Activated CD4-positive, alpha-beta T cell treated with anti-CD3 and anti-CD28 coated beads for 36 hours (primary cell): ENCODE measurements around the gene RGL4. TPM values are rescaled to one million over a fixed set of nuclear protein-coding genes. Genes with fewer than 3 reads are reported as not detected.
A peak's percentile ranks its signal among the peaks of the same experiment; 100 is the strongest.

ENCODE experiments used
- ATAC-seq: fragments of 200-7000 bp; cut with Tn5 transposase; one replicate; pipeline ENCODE4 v1.10.0; 2021; ENCODE audit warnings: mild to moderate bottlenecking, moderate library complexity
- CTCF ChIA-PET: fragments of 350-600 bp; sonication (Branson Sonifier 250); formaldehyde crosslinking; loops from one replicate; lab custom pipeline; 2021; ENCODE audit warnings: antibody characterized with exemption; lab: Charles Lee
- POLR2A ChIA-PET: fragments of 350-600 bp; sonication (Branson Sonifier 250); formaldehyde crosslinking; loops from one replicate; lab custom pipeline; 2021; ENCODE audit warnings: antibody characterized with exemption, inconsistent platforms; lab: Charles Lee
- DNase-seq: peaks from one replicate; pipeline ENCODE4 v3.0.0-alpha.2; 2020
- H3K27ac Mint-ChIP-seq: one replicate; pipeline ENCODE4 v1.8.0; 2021; ENCODE audit warnings: mixed read lengths
- H3K27me3 Mint-ChIP-seq: one replicate; pipeline ENCODE4 v1.8.0; 2021; ENCODE audit warnings: mixed read lengths
- H3K36me3 Mint-ChIP-seq: one replicate; pipeline ENCODE4 v1.8.0; 2021; ENCODE audit warnings: low read depth, mixed read lengths
- H3K4me1 Mint-ChIP-seq: one replicate; pipeline ENCODE4 v1.8.0; 2021; ENCODE audit warnings: mixed read lengths
- H3K4me3 Mint-ChIP-seq: one replicate; pipeline ENCODE4 v1.8.0; 2021; ENCODE audit warnings: mild to moderate bottlenecking, moderate library complexity, mixed read lengths
- H3K9me3 Mint-ChIP-seq: one replicate; pipeline ENCODE4 v1.8.0; 2021; ENCODE audit warnings: low read depth, mixed read lengths
- intact Hi-C, 2 experiments: fragments of 100-400 bp; cut with DNase I in 1 of 2; cut with micrococcal nuclease in 1 of 2; formaldehyde crosslinking; loops; one replicate each; pipeline versions ENCODE4 v1.14.2 to v1.15.1; 2022 to 2024; cut with DNase I, micrococcal nuclease
- total RNA-seq, 2 experiments: library from RNA; stranded (reverse); gene quantifications; one replicate each; pipeline ENCODE4 v1.2.3, GENCODE V29; 2021

Gene RGL4
- total RNA-seq, 2 experiments from 2014 or later = 13.5 to 14.6 TPM

DNA sequence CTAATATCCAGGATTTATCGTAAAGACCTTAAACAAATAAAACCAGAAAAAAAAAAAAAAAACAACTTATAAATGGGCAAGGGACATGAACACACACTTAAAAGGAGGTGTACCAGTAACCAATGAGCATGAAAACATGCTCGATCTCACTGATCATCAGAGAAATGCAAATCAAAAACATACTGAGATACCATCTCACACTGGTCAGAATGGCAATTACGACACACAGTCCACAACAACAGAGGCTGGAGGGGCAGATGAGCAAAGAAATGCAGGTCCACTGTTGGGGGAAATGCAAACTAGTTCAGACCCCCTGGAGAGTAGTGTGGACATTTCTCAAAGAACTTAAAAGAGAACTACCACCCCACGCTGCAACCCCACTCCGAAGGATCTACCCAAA is 13.2 kb downstream of the RGL4 start:
- H3K4me3 Mint-ChIP-seq = no peak overlapping the region

DNA sequence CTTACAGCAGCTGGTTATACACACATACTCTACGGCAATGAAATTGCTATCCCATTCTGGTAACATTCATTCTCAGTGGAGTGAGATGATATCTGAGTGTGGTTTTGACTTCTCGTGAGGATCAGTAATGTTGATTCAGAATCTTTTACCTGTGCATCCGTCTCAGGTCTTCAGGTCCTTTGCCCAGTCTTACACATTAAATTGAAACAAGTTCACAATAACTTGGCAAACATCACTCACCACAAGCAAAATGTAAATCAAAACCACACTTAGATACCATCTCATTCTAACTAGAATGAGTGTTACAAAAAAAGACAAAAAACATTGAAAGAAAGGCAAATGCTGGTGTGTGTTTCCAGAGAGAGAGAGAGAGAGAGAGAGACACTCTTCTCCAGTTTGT is 14.0 kb downstream of the RGL4 start:
- H3K4me1 Mint-ChIP-seq = peaks cover 91% of the 10 kb centered on the region
- ChIA-PET POLR2A (interaction anchor here (0.8 kb wide), 1 partner anchor 14 kb away, joined by 3 read pairs; no protein-coding TSS in a partner anchor), CTCF (no interaction called here)
- peak overlapping the region; percentile 34 for H3K4me3 Mint-ChIP-seq
- DNase-seq = no peak
- ATAC-seq = peak; percentile 71
- no peaks in the 10 kb centered on the region for H3K9me3 Mint-ChIP-seq
- H3K27ac Mint-ChIP-seq = peak overlapping the region; percentile 96
- peaks cover 97% of the 10 kb centered on the region for H3K36me3 Mint-ChIP-seq
- intact Hi-C loops = loop anchor here (1.0 to 5.0 kb wide), 8 partner anchors 9 to 693 kb away; partner anchors contain the start of genes ZNF70 (in 2 of the 2), MIF (in 1 of the 2), RSPH14 (in 1 of the 2) and VPREB3 (in 1 of the 2)
- no peaks in the 10 kb centered on the region for H3K27me3 Mint-ChIP-seq

More for the DNA sequence above, 13.2 kb downstream of the RGL4 start:
- peaks cover 94% of the 10 kb centered on the region for H3K36me3 Mint-ChIP-seq
- no peaks in the 10 kb centered on the region for H3K27me3 Mint-ChIP-seq
- peaks cover 86% of the 10 kb centered on the region for H3K4me1 Mint-ChIP-seq
- no peak for ATAC-seq
- CTCF ChIA-PET = no interaction called here
- no peak for DNase-seq
- POLR2A ChIA-PET = interaction anchor here (0.8 kb wide), 1 partner anchor 15 kb away, joined by 3 read pairs; no protein-coding TSS in a partner anchor
- peak overlapping the region; percentile 96 for H3K27ac Mint-ChIP-seq
- no peaks in the 10 kb centered on the region for H3K9me3 Mint-ChIP-seq
- intact Hi-C loops = loop anchor here in 1 of 2 experiments (2.0 kb wide), 2 partner anchors 47 to 191 kb away; partner anchors contain the start of genes MIF and ZNF70

DNA sequence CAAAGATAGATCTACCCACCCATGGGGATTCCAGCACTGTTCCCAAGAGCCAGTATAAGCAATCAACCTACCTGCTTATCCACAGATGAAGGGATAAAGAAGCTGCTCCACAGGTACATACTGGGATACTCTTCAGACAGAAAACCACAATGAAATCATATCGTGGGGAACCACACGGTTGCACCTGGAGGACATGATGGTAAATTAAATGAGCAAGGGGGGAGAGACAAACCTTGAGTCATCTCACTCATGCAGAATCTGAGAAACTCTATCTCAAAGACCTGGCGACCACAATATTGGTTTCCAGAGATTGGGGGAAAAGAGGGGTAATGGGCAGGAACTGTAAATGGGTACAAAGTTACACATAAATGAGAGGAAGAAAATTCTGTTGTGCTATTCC is 14.5 kb downstream of the RGL4 start:
- ATAC-seq (peak; percentile 67), DNase-seq (peak; percentile 67)
- Mint-ChIP-seq H3K27me3 (no peaks in the 10 kb centered on the region), H3K36me3 (peaks cover 97% of the 10 kb centered on the region), H3K9me3 (no peaks in the 10 kb centered on the region), H3K4me3 (peak overlapping the region; percentile 34), H3K4me1 (peaks cover 92% of the 10 kb centered on the region), H3K27ac (peak overlapping the region; percentile 96)
- intact Hi-C loops = loop anchor here (1.0 to 5.0 kb wide), 8 partner anchors 9 to 693 kb away; partner anchors contain the start of genes ZNF70 (in 2 of the 2), MIF (in 1 of the 2), RSPH14 (in 1 of the 2) and VPREB3 (in 1 of the 2)
- ChIA-PET CTCF (no interaction called here), POLR2A (no interaction called here)

DNA sequence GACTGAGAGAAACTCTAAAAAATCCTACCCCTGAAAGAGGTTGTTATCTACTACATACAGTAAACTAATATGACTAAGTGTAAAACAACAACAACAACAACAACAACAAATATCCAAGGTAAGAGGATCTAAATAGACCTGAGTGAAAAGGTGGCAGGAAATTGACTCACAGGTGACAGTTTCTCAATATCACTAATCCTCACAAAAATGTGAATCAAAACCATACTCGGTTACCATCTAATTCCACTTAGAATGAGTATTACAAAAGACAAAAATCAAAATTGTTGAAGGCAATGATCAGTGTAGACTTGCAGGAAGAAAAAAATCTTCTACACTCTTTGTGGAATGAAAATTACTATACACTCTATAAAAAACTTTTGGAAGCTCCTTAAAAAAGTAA is 17.5 kb downstream of the RGL4 start:
- peak overlapping the region; percentile 48 for H3K27ac Mint-ChIP-seq
- no peaks in the 10 kb centered on the region for H3K27me3 Mint-ChIP-seq
- peaks cover 67% of the 10 kb centered on the region for H3K4me1 Mint-ChIP-seq
- H3K4me3 Mint-ChIP-seq = no peak overlapping the region
- ATAC-seq = peak; percentile 53
- ChIA-PET CTCF (no interaction called here), POLR2A (no interaction called here)
- no peak for DNase-seq
- intact Hi-C loops = loop anchor here (2.0 to 5.0 kb wide), 6 partner anchors 44 to 696 kb away; partner anchors contain the start of genes RSPH14 (in 1 of the 2), VPREB3 (in 1 of the 2) and ZNF70 (in 1 of the 2)
- H3K9me3 Mint-ChIP-seq = no peaks in the 10 kb centered on the region
- peaks cover 85% of the 10 kb centered on the region for H3K36me3 Mint-ChIP-seq

DNA sequence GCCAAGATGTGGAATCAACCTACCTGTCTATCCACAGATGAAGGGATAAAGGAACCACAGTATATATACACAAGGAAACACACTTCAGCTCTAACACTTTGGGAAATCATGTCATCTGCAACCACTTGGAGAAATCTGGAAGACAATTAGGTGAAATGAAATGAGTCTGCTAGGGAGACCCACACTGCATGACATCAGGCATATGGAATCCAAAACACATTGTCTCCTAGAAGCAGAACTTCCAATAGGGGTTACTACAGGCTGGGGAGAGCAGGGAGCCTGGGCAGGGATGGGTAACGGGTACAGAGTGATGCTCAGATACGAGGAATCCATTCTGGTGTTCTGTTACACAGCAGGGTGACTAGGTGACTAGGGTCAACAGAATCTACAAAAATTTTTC is 18.3 kb downstream of the RGL4 start:
- intact Hi-C loops = loop anchor here (2.0 to 5.0 kb wide), 6 partner anchors 43 to 697 kb away; partner anchors contain the start of genes RSPH14 (in 1 of the 2), VPREB3 (in 1 of the 2) and ZNF70 (in 1 of the 2)
- no peaks in the 10 kb centered on the region for H3K9me3 Mint-ChIP-seq
- H3K4me3 Mint-ChIP-seq = no peak overlapping the region
- no peak for ATAC-seq
- no peak for DNase-seq
- peak overlapping the region; percentile 68 for H3K27ac Mint-ChIP-seq
- peaks cover 83% of the 10 kb centered on the region for H3K36me3 Mint-ChIP-seq
- peaks cover 64% of the 10 kb centered on the region for H3K4me1 Mint-ChIP-seq
- CTCF ChIA-PET = no interaction called here
- no peaks in the 10 kb centered on the region for H3K27me3 Mint-ChIP-seq
- POLR2A ChIA-PET = no interaction called here

DNA sequence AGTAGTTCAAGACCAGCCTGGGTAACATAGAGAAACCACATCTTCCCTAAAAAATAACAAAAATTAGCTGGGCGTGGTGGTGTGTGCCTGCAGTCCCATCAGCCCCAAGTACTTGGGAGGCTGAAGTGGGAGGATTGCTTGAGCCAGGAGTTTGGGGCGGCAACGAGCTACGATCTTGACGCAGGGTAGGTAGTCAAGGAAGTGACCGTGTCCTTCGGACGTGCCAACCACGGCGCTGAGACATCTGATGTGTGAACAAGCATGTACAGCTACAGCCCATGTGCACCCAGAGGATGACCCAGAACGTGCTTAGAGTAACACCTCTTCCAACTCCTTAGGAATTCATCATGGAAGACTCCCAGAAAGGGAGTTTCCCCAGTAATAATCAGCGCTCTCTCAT is 21.4 kb downstream of the RGL4 start:
- H3K9me3 Mint-ChIP-seq = no peaks in the 10 kb centered on the region
- no peaks in the 10 kb centered on the region for H3K27me3 Mint-ChIP-seq
- CTCF ChIA-PET = interaction anchor here (1.7 kb wide), 1 partner anchor 16 kb away, joined by 4 read pairs; no protein-coding TSS in a partner anchor
- H3K4me3 Mint-ChIP-seq = no peak overlapping the region
- ATAC-seq (no peak), DNase-seq (no peak)
- H3K4me1 Mint-ChIP-seq = peaks cover 52% of the 10 kb centered on the region
- POLR2A ChIA-PET = no interaction called here
- H3K36me3 Mint-ChIP-seq = peaks cover 58% of the 10 kb centered on the region
- intact Hi-C loops = loop anchor here in 1 of 2 experiments (10.0 kb wide), 1 partner anchor 303 kb away; the partner anchor contains the start of gene CABIN1
- H3K27ac Mint-ChIP-seq = no peak overlapping the region

DNA sequence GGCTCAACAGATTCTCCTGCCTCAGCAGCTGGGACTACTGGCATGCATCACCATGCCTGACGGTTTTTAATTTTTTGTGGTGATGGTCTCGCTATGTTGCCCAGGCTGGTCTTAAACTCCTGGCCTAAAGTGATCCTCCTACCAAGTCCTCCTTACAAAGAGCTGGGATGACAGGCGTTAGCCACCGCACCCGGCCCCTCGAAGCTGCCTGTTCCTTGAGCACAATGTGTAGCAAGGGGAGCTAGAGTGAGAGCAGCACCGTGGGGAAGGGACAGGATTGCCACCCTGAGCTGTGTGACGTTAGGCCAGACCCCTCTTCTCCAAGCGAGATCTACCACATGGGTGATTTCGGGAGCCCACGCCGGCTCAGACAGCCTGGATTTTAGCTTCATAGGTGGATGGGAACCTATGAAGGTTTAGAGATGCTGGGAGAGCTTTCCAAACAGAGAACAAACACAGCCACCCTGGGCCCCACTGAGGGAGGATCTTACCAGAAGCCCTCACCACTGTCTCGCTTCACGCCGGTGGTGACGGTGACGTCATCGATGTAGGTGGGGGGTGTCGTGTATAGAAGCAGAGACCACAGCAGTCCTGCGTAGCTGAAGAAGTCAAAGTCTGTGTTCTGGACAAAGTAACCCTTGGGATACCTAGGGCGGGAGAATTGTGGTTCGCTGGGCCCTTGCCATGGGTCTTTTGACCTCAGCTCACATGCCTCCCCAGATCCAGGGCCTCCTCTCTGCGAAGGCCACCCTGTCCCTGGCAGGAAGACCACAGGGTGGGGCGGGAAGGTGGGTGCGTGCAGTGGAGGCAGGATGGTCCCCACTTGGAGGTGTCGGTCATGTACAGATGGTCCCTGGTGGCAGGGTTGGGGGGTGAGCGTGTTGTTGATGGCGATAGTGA is 23.1 kb downstream of the RGL4 start:
- intact Hi-C loops = loop anchor here in 1 of 2 experiments (10.0 kb wide), 1 partner anchor 301 kb away; the partner anchor contains the start of gene CABIN1
- H3K36me3 Mint-ChIP-seq = peaks cover 42% of the 10 kb centered on the region
- ATAC-seq (no peak), DNase-seq (peak; percentile 44)
- no peak overlapping the region for H3K4me3 Mint-ChIP-seq
- peaks cover 39% of the 10 kb centered on the region for H3K4me1 Mint-ChIP-seq
- H3K27me3 Mint-ChIP-seq = no peaks in the 10 kb centered on the region
- peak overlapping the region; percentile 30 for H3K27ac Mint-ChIP-seq
- ChIA-PET POLR2A (interaction anchor here (0.6 to 1.0 kb wide), 3 partner anchors 18 to 170 kb away, joined by 3 read pairs; partner anchors contain the start of gene ZNF70), CTCF (interaction anchor here (0.9 kb wide), 1 partner anchor 20 kb away, joined by 4 read pairs; no protein-coding TSS in a partner anchor)
- no peaks in the 10 kb centered on the region for H3K9me3 Mint-ChIP-seq

DNA sequence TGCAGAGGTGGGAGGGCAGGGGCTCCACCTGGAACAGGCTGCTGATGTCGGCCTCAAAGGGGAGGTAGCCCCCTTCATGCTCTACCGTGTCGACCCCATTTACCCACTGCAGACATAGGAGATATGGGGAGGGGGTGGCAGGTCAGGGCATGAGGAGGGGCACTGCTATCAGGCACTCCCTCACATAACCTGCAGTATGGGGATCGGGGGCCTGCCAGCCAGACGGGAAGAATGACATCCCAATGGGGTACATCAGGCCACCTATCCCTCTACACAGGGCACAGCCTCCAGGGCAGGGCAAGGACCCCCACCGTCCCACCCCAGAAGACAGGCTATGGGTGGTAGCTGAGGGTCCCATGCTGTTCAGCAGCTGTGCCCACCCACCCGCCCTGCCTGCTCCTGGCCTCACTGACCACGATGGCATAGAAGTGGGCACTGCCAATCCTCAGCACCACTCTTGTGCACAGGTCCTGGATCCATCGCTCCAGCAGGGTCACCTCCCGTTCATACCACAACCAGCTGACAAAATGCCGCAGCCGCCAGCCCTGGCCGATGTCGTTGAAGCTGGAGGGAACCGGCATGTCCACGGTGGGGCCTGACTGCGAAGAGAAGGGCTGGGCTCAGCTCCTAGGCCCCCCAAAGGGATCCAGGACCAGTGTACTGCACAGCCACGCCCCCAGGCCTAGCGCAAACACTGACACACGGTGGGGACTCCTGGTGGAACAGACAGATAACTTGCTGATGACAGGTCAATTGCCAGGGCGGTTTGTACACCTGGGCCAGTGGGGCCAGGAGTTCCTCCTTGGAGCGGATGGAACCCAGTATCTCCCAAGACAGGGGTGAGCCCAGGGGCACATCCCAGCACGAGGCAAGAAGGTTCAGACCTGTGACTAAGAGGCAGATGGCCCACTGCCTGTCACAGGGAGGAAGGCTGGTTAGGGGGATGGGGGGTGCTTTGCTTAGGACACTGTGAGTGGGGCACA is 24.1 kb downstream of the RGL4 start:
- intact Hi-C loops = loop anchor here in 1 of 2 experiments (5.0 to 10.0 kb wide), 2 partner anchors 300 to 392 kb away; partner anchors contain the start of gene CABIN1
- ChIA-PET POLR2A (interaction anchor here (0.7 to 1.0 kb wide), 2 partner anchors 36 to 199 kb away, joined by 3 to 6 read pairs; partner anchors contain the start of gene ZNF70), CTCF (no interaction called here)
- DNase-seq (peak; percentile 44), ATAC-seq (no peak)
- Mint-ChIP-seq H3K27me3 (no peaks in the 10 kb centered on the region), H3K27ac (no peak overlapping the region), H3K4me1 (peaks cover 30% of the 10 kb centered on the region), H3K9me3 (no peaks in the 10 kb centered on the region), H3K4me3 (peak overlapping the region; percentile 51), H3K36me3 (peaks cover 33% of the 10 kb centered on the region)

DNA sequence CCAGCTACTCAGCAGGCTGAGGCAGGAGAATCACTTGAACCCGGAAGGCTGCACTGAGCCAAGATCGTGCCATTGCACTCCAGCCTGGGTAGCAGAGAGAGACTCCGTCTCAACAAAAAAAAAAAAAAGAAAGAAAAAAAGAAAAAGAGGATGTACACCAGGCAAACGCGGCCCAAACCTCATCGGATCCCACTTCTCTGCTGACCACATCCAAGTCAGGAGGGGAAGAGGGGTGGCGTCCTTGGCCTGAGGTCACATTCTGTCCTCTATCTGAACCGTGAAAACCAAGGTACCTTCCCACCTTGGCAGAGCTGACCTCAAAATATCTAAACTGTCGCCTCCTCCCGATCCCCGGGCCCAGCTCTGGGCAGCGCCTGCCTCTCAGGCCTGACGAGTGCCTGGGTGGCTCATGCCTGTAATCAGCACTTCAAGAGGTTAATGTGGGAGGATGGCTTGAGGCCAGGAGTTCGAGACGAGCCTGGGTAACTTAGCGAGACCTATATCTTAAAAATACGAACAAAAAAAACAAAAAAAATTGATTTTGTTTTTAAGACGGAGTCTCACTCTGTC is 25.1 kb downstream of the RGL4 start:
- peaks cover 24% of the 10 kb centered on the region for H3K4me1 Mint-ChIP-seq
- ATAC-seq = no peak
- intact Hi-C loops = loop anchor here in 1 of 2 experiments (5.0 to 10.0 kb wide), 2 partner anchors 299 to 391 kb away; partner anchors contain the start of gene CABIN1
- ChIA-PET POLR2A (interaction anchor here (0.7 to 1.5 kb wide), 2 partner anchors 179 to 198 kb away, joined by 3 to 6 read pairs; partner anchors contain the start of gene MIF), CTCF (interaction anchor here (1.0 to 1.6 kb wide), 2 partner anchors 13 to 51 kb away, joined by 3 to 4 read pairs; no protein-coding TSS in a partner anchor)
- peak overlapping the region; percentile 51 for H3K4me3 Mint-ChIP-seq
- DNase-seq = peak; percentile 21
- no peaks in the 10 kb centered on the region for H3K9me3 Mint-ChIP-seq
- no peaks in the 10 kb centered on the region for H3K27me3 Mint-ChIP-seq
- H3K36me3 Mint-ChIP-seq = peaks cover 23% of the 10 kb centered on the region
- H3K27ac Mint-ChIP-seq = peak overlapping the region; percentile 37
